ENCODE data around the gene RPTOR.

GRCh38 chr17:80948019-80948975, 403.7 kb downstream of the RPTOR start:
- no peak for TF ChIP-seq CTCF (IDR thresholded peaks at IDR 0.05)
- TF ChIP-seq POLR2A (IDR thresholded peaks at IDR 0.05): no peak
- no peak for TF ChIP-seq POLR2AphosphoS5 (IDR thresholded peaks at IDR 0.05)
